K562 (cell line): ENCODE results near the gene KRT72. TPM values are rescaled to one million over a fixed set of nuclear protein-coding genes. Genes with fewer than 3 reads are reported as not detected.

Experiments used
- ATAC-seq: fragments of 200-7000 bp; cut with Tn5 transposase; 3 replicates; pipeline ENCODE4 v1.9.1; 2020; ENCODE audit warnings: moderate library complexity
- BruUV-seq: library from RNA; stranded (reverse); fragments of 400-500 nt; replicated peaks from 2 replicates; lab custom pipeline; 2021; lab: Mats Ljungman, UMichigan
- CTCF ChIA-PET: fragments of 300-600 bp; formaldehyde crosslinking; extraction: SDS; loops from one replicate; lab custom pipeline; 2021; ENCODE audit warnings: low intra/inter-chr PET ratio; lab: Yijun Ruan, JAX
- POLR2A ChIA-PET: fragments of 300-600, 350-650 bp; sonication (Branson Sonifier 250); formaldehyde crosslinking; extraction: SDS; loops from one replicate; lab custom pipeline; 2021; ENCODE audit warnings: antibody characterized with exemption, inconsistent platforms; lab: Yijun Ruan, JAX
- DNase-seq, 4 experiments: peaks; one replicate each; pipeline versions ENCODE4 v3.0.0 to v3.0.0-alpha.2; 2011 to 2018; ENCODE audit warnings: low spot score in 3 of 4, mixed read lengths in 3 of 4; ENCODE audit errors: extremely low read depth in 1 of 4
- FAIRE-seq: peaks from 2 replicates; lab custom pipeline; 2011; peaks lifted over from hg19 to GRCh38; lab: Jason Lieb, UNC
- H2AFZ ChIP-seq: 2 replicates; pipeline ENCODE4 v1.6.0; 2011; ENCODE audit warnings: low read depth, low read length, control low read depth, inconsistent platforms
- H3K27ac ChIP-seq: fragments of 200-600 bp; 3 replicates; pipeline ENCODE4 v1.8.0; 2011; ENCODE audit warnings: low read depth, mild to moderate bottlenecking, control low read depth, inconsistent platforms, low read length, moderate library complexity, mixed read lengths; ENCODE audit errors: extremely low read depth
- H3K27me3 ChIP-seq, 2 experiments: fragments of 300-600 bp in 1 of 2; 2 replicates in 1 of 2; 3 replicates in 1 of 2; pipeline versions ENCODE4 v1.6.0 to v1.8.0; 2011; ENCODE audit warnings: inconsistent platforms in 2 of 2, low read length in 2 of 2, mild to moderate bottlenecking in 1 of 2, mixed read lengths in 1 of 2, moderate library complexity in 1 of 2; ENCODE audit not compliant: control insufficient read depth in 2 of 2, insufficient read depth in 2 of 2
- H3K36me3 ChIP-seq: fragments of 300-600 bp; 3 replicates; pipeline ENCODE4 v1.8.0; 2011; ENCODE audit warnings: mild to moderate bottlenecking, low read length, inconsistent platforms; ENCODE audit not compliant: control insufficient read depth, insufficient read depth
- H3K4me1 ChIP-seq, 2 experiments: fragments of 200-600 bp in 1 of 2; replicated peaks in 1 of 2; 2 replicates in 1 of 2; 3 replicates in 1 of 2; pipeline versions ENCODE4 v1.5.1 to v1.8.0; 2011; ENCODE audit warnings: inconsistent platforms in 2 of 2, low read length in 2 of 2, mild to moderate bottlenecking in 1 of 2, mixed read lengths in 1 of 2, moderate library complexity in 1 of 2; ENCODE audit not compliant: control insufficient read depth in 2 of 2, insufficient read depth in 2 of 2
- H3K4me2 ChIP-seq: 2 replicates; pipeline ENCODE4 v1.6.1; 2011; ENCODE audit warnings: low read length, control low read depth, inconsistent platforms, mixed read lengths; ENCODE audit not compliant: insufficient read depth
- H3K4me3 ChIP-seq: fragments of 200-600 bp; sonication (generic), shearing (Covaris generic); 2 replicates; pipeline ENCODE4 v1.5.1; 2016; ENCODE audit warnings: control low read depth, inconsistent platforms
- H3K79me2 ChIP-seq: fragments of 200-600 bp; 3 replicates; pipeline ENCODE4 v1.8.0; 2011; ENCODE audit warnings: low read length, inconsistent platforms; ENCODE audit not compliant: control insufficient read depth, insufficient read depth
- H3K9ac ChIP-seq, 2 experiments: 2 replicates each; pipeline versions ENCODE4 v1.6.0 to v1.6.1; 2011; ENCODE audit warnings: low read depth in 2 of 2, low read length in 2 of 2, control low read depth in 1 of 2, inconsistent platforms in 1 of 2, mild to moderate bottlenecking in 1 of 2, mixed read lengths in 1 of 2; ENCODE audit not compliant: insufficient read depth in 1 of 2
- H3K9me1 ChIP-seq: one replicate; pipeline ENCODE4 v1.6.0; 2011; ENCODE audit warnings: inconsistent platforms, mild to moderate bottlenecking, low read length, moderate library complexity; ENCODE audit not compliant: control insufficient read depth, insufficient read depth
- H3K9me3 ChIP-seq: replicated peaks from 2 replicates; pipeline ENCODE4 v1.5.1; 2011; ENCODE audit warnings: low read depth, low read length, inconsistent platforms; ENCODE audit not compliant: control insufficient read depth, insufficient read depth
- H4K20me1 ChIP-seq: replicated peaks from 2 replicates; pipeline ENCODE4 v1.6.1; 2011; ENCODE audit warnings: low read length, inconsistent platforms, mixed read lengths; ENCODE audit not compliant: control insufficient read depth, insufficient read depth
- FOXJ3 ChIP-seq: sonication (generic); formaldehyde crosslinking; IDR thresholded peaks from 2 replicates; pipeline ENCODE4 v1.4.0; 2020; ENCODE audit warnings: mild to moderate bottlenecking, missing genetic modification reagents
- KLF10 ChIP-seq: fragments of 250-450 bp; sonication (Bioruptor Pico); IDR thresholded peaks from 2 replicates; pipeline ENCODE4 v1.6.1; 2021; ENCODE audit warnings: matching md5 sums
- RAD21 ChIP-seq, 2 experiments: fragments of 250-450 bp in 1 of 2; fragments of 450-650 bp in 1 of 2; sonication (Bioruptor Pico) in 1 of 2; formaldehyde crosslinking in 1 of 2; IDR thresholded peaks in 1 of 2; conservative IDR thresholded peaks in 1 of 2; 2 replicates each; pipeline versions ENCODE4 v1.4.0 to v1.8.0; 2020 to 2022; ENCODE audit warnings: mild to moderate bottlenecking in 2 of 2, moderate library complexity in 1 of 2
- RNF2 ChIP-seq: sonication (generic); IDR thresholded peaks from 2 replicates; pipeline ENCODE4 v1.6.1; 2016
- SMAD2 ChIP-seq: fragments of 150-350 bp; IDR thresholded peaks from 2 replicates; pipeline ENCODE4 v1.6.1; 2014; ENCODE audit warnings: low read depth, mild to moderate bottlenecking, low read length
- TBP ChIP-seq: optimal IDR thresholded peaks from 2 replicates; pipeline ENCODE3; 2011; ENCODE audit warnings: low read depth, low read length, improper control_type of control experiment
- WGBS: fragments of 100-300 bp; shearing (Covaris generic); methylation state at CpG from one replicate; pipeline ENCODE4 v1.1.6; 2016; ENCODE audit warnings: low coverage, mixed read lengths; ENCODE audit not compliant: insufficient coverage; ENCODE audit errors: missing lambda C conversion rate; 5-methylcytosine and 5-hydroxymethylcytosine counted together
- in situ Hi-C: fragments of 300-500 bp; cut with MboI; formaldehyde crosslinking; loops from 4 replicates; pipeline ENCODE4 v1.15.0; 2018; ENCODE audit warnings: inconsistent platforms, mixed read lengths
- intact Hi-C: fragments of 100-400 bp; cut with micrococcal nuclease; formaldehyde crosslinking; loops from 2 replicates; pipeline ENCODE4 v1.14.2; 2022
- polyA plus RNA-seq, 8 experiments: library from polyadenylated mRNA; depleted of rRNA in 4 of 8; stranded (reverse) in 5 of 8; unstranded in 3 of 8; fragments of >200 nt; fragmentation: Nextera tagmentation in 2 of 8; fragmentation: Illumina TruSeq in 1 of 8; extraction: Ambion mirVana in 2 of 8; extraction: Trizol in 1 of 8; gene quantifications; 2 replicates each; pipeline versions ENCODE4 v1.2.1 to v1.2.3, GENCODE V29; 2011 to 2014; ENCODE audit warnings: inconsistent platforms in 1 of 8, missing spikeins in 1 of 8
- total RNA-seq, 7 experiments: library from RNA; depleted of rRNA in 6 of 7; stranded (reverse); fragments of >200 nt in 6 of 7; fragmentation: Illumina TruSeq in 2 of 7; extraction: Trizol in 2 of 7; gene quantifications; 2 replicates each; pipeline versions ENCODE4 v1.2.1 to v1.2.3, GENCODE V29; 2011 to 2021; ENCODE audit warnings: low replicate concordance in 1 of 7
- TF ChIP-seq, protein P1 (sequence below), 2 experiments: fragments of 450-650 bp in 1 of 2; sonication (generic) in 1 of 2; formaldehyde crosslinking; conservative IDR thresholded peaks; 2 replicates each; pipeline versions ENCODE4 v1.4.0 to v1.8.1; 2020 to 2022; ENCODE audit warnings: mild to moderate bottlenecking in 1 of 2, missing genetic modification reagents in 1 of 2
- TF ChIP-seq, protein P2 (sequence below): fragments of 250-450 bp; sonication (Bioruptor Pico); IDR thresholded peaks from 2 replicates; pipeline ENCODE4 v1.8.0; 2022; ENCODE audit warnings: inconsistent platforms
- TF ChIP-seq, protein P3 (sequence below), 3 experiments: IDR thresholded peaks in 2 of 3; conservative IDR thresholded peaks in 1 of 3; 2 replicates each; pipeline ENCODE4 v1.5.1; 2011 to 2012; ENCODE audit warnings: low read length in 3 of 3, mild to moderate bottlenecking in 3 of 3, control low read depth in 2 of 3, improper control_type of control experiment in 1 of 3, inconsistent platforms in 1 of 3, low read depth in 1 of 3, mixed read lengths in 1 of 3, moderate library complexity in 1 of 3; ENCODE audit not compliant: insufficient read depth in 2 of 3
- TF ChIP-seq, protein P4 (sequence below): fragments of 200-800 bp; sonication (Bioruptor generic); IDR thresholded peaks from 2 replicates; pipeline ENCODE4 v1.6.1; 2017; ENCODE audit warnings: missing genetic modification characterization, missing compliant biosample characterization

The KRT72 gene
- total and polyA plus RNA-seq, 9 of the 15 experiments (the other 6 are each of a cell fraction or from before 2014, with no cell fraction given) = not detected

DNA sequence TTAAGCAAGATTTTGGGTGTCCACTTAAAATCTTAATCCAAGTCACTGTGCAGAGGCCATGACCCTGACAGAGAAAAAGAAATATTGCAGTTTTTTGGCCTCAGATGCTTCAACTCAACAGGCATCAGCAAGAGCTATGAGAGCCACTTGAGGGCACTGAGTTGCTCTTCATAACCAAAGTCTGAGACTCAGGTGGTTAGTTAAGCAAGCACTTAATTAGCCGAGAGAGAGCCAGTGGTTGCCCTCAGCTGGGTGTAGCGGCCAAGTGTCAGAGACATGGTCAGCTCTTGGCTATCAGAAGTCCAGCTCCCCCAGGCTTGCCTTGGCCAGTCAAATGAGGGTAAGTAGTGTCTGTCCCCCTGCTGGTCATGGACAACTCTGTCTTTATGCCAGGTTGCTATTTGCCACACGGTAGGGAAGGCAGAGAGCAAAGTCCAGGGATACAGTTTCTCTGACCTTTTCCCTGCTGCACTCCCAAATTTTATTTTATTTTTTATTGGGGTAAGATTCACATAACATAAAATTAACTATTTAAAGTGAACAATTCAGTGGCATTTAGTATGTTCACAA lies 39.3 kb downstream of the KRT72 start:
- ATAC-seq = peak; percentile 59; the same call in 2 of the 3 replicates
- no peaks in the 10 kb centered on the region for H4K20me1 ChIP-seq
- no peak overlapping the region for H3K9ac ChIP-seq
- H3K4me3 ChIP-seq = no peak overlapping the region
- H3K27me3 ChIP-seq = peaks cover 3 to 36% of the 10 kb centered on the region in 2 experiments; a peak in 2 of 5 replicates
- no peak overlapping the region for H3K4me2 ChIP-seq
- no TSS peak for BruUV-seq
- no peak overlapping the region for H3K27ac ChIP-seq
- H3K9me1 ChIP-seq = peaks cover 3% of the 10 kb centered on the region
- no peaks in the 10 kb centered on the region for H3K79me2 ChIP-seq
- H3K36me3 ChIP-seq = no peaks in the 10 kb centered on the region
- peak; percentile 6 to 24 (median 19) for DNase-seq
- H3K9me3 ChIP-seq = no peaks in the 10 kb centered on the region
- ChIA-PET POLR2A (interaction anchor here (0.8 to 1.0 kb wide), 2 partner anchors 147 to 320 kb away, joined by 3 to 4 read pairs; no protein-coding TSS in a partner anchor), CTCF (no interaction called here)
- H3K4me1 ChIP-seq = peaks cover 0 to 3% of the 10 kb centered on the region in 2 experiments; a peak in 1 of 5 replicates
- TF ChIP-seq TBP (no peak), RAD21 (CRISPR knock-in tag; conservative IDR thresholded peaks at IDR 0.05 in 1 of 2, IDR thresholded peaks at IDR 0.05 in 1 of 2) (peak in 1 of 2 experiments; percentile 32; a peak in 1 of 4 replicates), SMAD2 (no peak), RNF2 (no peak), FOXJ3 (CRISPR knock-in tag) (no peak), KLF10 (CRISPR knock-in tag) (no peak)
- TF ChIP-seq, protein P1, sequence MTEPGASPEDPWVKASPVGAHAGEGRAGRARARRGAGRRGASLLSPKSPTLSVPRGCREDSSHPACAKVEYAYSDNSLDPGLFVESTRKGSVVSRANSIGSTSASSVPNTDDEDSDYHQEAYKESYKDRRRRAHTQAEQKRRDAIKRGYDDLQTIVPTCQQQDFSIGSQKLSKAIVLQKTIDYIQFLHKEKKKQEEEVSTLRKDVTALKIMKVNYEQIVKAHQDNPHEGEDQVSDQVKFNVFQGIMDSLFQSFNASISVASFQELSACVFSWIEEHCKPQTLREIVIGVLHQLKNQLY (CRISPR knock-in tag; conservative IDR thresholded peaks at IDR 0.05) = no peak
- TF ChIP-seq, protein P2, sequence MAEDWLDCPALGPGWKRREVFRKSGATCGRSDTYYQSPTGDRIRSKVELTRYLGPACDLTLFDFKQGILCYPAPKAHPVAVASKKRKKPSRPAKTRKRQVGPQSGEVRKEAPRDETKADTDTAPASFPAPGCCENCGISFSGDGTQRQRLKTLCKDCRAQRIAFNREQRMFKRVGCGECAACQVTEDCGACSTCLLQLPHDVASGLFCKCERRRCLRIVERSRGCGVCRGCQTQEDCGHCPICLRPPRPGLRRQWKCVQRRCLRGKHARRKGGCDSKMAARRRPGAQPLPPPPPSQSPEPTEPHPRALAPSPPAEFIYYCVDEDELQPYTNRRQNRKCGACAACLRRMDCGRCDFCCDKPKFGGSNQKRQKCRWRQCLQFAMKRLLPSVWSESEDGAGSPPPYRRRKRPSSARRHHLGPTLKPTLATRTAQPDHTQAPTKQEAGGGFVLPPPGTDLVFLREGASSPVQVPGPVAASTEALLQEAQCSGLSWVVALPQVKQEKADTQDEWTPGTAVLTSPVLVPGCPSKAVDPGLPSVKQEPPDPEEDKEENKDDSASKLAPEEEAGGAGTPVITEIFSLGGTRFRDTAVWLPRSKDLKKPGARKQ (CRISPR knock-in tag) = no peak
- TF ChIP-seq, protein P3, sequence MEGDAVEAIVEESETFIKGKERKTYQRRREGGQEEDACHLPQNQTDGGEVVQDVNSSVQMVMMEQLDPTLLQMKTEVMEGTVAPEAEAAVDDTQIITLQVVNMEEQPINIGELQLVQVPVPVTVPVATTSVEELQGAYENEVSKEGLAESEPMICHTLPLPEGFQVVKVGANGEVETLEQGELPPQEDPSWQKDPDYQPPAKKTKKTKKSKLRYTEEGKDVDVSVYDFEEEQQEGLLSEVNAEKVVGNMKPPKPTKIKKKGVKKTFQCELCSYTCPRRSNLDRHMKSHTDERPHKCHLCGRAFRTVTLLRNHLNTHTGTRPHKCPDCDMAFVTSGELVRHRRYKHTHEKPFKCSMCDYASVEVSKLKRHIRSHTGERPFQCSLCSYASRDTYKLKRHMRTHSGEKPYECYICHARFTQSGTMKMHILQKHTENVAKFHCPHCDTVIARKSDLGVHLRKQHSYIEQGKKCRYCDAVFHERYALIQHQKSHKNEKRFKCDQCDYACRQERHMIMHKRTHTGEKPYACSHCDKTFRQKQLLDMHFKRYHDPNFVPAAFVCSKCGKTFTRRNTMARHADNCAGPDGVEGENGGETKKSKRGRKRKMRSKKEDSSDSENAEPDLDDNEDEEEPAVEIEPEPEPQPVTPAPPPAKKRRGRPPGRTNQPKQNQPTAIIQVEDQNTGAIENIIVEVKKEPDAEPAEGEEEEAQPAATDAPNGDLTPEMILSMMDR (IDR thresholded peaks at IDR 0.05 in 2 of 3, conservative IDR thresholded peaks at IDR 0.05 in 1 of 3; ENCODE audit: insufficient read depth in 2 of 3, low read depth in 1 of 3, low read length in 3 of 3) = peak; percentile 25 to 38 (median 35); a peak in 2 of 6 replicates
- TF ChIP-seq, protein P4, sequence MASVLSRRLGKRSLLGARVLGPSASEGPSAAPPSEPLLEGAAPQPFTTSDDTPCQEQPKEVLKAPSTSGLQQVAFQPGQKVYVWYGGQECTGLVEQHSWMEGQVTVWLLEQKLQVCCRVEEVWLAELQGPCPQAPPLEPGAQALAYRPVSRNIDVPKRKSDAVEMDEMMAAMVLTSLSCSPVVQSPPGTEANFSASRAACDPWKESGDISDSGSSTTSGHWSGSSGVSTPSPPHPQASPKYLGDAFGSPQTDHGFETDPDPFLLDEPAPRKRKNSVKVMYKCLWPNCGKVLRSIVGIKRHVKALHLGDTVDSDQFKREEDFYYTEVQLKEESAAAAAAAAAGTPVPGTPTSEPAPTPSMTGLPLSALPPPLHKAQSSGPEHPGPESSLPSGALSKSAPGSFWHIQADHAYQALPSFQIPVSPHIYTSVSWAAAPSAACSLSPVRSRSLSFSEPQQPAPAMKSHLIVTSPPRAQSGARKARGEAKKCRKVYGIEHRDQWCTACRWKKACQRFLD (CRISPR knock-in tag) = no peak
- in situ Hi-C loops = no loop called here
- 3% methylated on average over 3 of the region's 3 CpGs for WGBS
- intact Hi-C loops = no loop called here
- H2AFZ ChIP-seq = no peak overlapping the region
- FAIRE-seq = peak; percentile 26
